GM18870 (cell line): ENCODE measurements around the gene SNAP29.
"Not testable (repeated sequence)": the region's sequence is repeated elsewhere in the genome, so short reads cannot be mapped to it uniquely, and the experiment has no call there.

Experiments
- ATAC-seq: cut with Tn5 transposase; IDR thresholded peaks from one replicate; pipeline ENCODE4 v1.9.1; 2021; ENCODE audit warnings: moderate library complexity; ENCODE audit not compliant: unreplicated experiment

Gene SNAP29

DNA sequence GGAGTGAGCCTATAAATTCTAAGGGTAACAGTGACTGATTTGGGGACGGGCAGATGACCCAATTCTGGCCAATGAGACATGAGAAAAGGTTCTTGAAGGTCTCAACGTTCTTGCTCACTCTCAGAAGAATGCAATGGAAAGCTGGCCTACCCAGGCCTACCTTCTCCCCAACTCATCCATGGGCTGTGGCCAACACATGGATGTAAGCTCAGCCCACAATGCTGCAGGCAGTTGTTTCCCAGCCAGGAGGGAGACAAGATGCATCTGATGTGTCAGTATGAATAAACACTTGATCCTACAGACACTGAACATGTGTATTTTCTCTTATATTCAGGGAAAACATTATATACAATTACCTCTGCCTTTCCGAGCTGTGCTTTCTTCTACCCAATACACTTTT lies 24.6 kb upstream of the SNAP29 start:
- ATAC-seq: no peak

DNA sequence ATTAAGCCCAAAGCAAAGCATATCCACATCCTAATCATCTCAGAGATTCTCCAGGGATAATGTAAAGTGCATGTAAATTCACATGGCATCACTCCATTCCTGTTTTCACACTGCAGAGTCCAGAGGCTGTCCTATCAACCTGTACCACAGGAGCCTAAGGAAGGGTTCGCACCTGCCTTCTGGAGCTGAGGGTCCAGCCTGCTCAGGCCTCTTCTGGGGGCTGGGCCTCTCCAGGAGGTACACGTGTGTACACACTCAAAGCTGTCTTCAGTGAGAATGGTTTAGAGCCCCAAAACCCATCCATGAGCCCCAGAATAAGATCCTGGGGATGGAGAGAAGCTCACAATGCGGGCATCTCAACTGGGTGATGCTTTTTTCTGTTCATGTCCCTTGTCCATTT lies 24.1 kb upstream of the SNAP29 start:
- ATAC-seq: no peak

DNA sequence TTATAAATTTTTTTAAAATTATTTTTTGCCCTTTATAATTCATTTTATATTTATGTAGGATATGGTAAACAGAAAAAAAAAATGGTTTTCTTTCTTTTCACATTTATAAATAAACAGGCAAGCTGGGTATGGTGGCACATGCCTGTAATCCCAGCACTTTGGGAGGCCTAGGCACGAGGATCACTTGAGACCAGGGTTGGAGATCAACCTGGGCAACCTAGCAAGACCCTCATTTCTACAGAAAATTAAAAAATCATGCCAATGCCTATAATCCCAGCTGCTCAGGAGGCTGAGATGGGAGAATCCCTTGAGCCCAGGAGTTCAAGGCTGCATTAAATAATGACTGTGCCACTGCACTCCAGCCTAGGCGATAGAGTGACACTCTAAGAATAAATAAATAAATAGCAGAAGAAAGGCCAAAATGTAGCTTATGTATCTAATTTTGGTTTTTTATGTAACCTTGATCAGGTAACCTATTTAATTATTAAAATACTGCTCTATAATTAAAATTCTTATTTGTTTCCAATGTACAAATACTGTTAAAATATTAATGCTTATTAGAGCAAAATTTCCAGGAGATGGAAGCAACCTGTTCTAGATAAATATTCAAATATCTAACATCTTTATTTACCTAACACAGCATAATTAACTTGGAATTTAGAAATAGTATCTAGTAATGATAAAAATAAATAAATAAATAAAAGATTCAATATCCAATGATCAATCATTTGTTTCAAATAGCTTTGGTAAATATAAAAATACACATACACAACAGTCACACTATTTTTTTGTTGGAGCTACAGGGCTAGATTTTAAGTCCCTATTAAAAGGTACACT lies 21.6 kb upstream of the SNAP29 start:
- ATAC-seq: no peak

DNA sequence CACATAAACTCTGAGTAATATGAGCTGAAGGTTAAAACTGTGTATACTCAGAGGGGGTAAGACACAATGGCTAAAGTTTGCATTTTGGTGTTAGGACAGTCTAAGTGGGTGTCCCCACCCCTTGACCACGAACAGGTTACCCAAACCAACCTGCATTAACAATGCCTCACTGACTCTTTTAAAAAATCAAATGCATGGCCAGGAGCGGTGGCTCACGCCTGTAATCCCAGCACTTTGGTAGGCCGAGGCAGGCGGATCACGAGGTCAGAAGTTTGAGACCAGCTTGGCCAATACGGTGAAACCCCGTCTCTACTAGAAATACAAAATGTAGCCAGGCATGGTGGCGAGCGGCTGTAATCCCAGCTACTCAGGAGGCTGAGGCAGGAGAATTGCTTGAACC lies 19.5 kb upstream of the SNAP29 start:
- not testable (repeated sequence) for ATAC-seq

DNA sequence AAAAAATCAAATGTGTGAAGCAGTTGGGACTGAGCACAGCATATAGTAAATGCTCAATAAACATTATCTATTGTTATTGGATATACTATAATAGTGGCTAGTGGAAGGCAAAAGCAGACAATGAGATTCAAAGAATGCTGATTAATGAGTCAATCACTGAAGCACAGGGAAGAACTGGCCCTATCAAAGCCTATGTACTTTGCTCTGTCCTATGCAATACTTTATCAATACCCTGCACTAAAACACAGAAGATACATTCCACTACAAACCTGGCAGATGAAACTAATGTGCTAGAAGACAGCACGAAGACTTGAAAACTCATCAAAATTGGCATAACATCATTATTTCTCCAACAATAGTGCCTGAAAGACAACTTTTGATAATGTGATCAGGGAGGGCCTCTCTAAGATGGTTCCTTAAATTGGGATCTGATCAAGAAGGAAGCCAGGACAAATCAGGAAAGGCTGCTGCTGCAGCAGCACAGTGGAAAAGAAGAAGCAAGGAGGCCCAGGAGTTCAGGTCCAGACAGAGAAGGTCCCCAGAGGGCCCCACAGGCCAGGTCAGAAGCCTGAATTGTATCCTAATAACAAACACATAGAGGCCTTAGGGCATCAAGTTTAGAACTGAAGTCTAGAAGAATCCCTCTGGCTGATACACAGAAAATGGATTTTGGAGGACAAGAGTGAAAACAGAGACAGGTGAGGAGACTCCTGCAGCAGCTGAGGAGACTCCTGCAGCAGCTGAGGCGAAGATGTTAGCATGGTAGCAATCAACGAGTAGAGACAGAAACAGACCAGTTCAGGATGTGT lies 18.8 kb upstream of the SNAP29 start:
- no peak for ATAC-seq

DNA sequence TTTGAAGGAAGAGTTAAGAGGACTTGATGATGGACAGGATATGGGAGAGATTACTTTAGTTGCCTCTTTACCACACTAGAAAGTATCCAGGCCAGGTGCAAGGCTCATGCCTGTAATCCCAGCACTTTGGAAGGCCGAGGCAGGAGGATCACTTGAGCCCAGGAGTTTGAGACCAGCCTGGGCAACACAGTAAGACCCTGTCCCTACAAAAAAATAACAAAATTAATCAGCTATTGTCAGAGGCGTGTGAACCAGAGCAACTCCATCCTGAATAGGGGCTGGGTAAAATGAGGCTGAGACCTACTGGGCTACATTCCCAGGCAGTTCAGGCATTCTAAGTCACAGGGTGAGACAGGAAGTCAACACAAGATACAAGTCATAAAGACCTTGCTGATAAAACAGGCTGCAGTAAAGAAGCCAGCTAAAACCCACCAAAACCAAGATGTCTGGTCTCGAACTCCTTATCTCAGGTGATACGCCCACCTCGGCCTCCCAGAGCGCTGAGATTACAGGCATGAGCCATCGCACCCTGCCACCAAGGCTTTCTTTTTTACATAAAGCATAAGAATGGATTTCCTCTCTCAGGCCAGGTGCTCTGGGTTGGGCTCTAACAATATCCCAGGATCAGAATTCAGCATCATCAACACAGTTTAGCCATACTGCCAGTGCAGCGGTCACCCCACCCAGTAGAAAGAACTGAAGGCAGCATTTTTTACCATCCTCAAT lies 18.0 kb upstream of the SNAP29 start:
- ATAC-seq: no peak

DNA sequence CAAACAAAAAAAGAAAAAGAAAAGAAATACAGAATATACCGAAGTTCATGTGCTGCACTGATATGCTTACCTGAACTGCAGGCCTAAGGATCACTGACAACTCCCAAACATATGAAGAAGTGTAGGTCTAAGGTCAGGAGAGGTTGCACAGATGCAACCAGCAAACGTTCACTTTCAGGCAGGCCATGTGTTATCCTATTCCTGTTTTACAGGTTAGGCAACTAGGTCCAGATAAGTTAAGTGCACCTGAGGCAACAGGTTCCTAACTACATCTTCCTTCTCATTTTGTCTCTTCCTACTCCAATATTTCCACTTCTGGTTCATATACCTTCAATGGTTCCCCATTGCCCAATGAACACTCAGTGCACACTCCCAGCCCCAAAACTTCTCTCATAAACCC lies 15.3 kb upstream of the SNAP29 start:
- no peak for ATAC-seq

DNA sequence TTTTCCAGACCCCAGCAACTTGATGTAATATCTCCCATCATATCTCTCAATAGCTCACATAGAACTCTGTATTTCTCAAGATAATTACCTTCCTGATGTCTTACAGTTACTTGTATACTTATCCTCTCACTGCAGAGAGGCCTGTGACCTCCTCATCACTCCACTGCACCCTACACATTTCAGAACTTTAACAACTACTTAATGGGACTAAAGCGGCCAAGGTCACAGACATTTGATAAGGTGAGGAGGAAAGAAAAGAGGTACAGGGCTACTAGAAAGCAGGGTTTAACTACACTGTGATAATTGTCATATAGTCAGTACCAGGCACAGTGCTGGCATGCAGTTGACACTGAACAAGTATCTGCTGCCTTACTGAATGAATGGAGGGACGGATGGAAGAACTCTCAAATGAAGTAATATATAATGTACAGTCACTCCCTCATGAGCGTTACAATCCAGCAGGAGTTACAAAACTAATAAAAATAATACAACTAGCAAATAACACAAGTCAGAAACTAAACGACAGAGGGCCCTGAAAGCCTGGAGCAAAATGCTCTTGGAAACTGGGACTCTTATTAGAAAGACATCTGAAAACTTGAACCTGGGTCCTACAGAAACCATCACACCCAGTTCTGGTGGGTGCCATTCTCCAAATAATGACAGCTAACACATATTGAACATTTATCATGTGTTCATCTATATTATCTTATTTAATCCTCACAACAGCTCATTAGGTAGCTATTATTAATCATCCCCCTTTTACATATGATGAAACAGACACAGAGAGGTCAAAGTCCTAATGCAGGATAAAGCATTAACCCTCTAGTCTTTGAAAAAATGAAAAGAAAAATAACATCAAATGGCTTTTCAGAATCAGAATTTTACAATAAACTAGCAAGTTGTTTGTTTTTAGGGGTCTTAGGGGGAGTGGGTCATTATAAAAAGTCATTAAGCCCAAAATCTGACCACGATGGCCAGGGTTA lies 14.5 kb upstream of the SNAP29 start:
- no peak for ATAC-seq

DNA sequence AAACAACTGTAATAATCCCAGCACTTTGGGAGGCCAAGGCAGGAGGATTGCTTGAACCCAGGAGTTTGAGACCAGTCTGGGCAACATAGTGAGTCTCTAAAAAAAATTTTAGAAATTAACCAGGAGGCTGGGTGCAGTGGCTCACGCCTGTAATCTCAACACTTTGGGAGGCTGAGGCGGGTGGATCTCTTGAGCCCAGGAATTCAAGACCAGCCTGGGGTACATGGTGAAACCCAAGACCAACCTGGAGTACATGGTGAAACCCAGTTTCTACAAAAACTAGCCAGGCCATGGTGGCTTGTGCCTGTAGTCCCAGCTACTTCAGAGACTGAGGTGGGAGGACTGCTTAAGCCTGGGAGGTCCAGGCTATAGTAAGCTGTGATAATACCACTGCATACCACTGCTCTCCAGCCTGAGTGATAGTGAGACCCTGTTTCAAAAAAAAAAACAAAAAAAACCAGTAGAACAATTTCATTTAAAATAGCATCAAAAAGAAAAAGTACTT lies 11.4 kb upstream of the SNAP29 start:
- ATAC-seq: no peak

DNA sequence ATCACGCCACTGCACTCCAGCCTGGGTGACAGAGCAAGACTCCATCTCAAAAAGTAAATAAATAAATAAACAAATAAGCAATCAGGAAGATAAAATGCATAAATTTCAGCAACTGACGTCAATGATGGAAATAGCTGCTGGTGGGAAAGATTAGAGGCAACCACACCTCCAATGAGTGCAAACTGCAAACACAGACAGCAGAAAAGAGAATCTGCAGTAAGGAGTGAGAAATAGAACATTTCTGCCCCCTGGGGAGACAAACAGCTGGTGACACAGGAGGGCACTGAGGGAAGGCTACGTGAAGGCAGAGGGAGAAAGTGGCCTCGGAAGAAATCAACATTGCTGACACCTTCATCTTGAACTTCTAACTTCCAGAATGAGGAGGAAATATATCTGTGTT lies 6.7 kb upstream of the SNAP29 start:
- no peak for ATAC-seq

DNA sequence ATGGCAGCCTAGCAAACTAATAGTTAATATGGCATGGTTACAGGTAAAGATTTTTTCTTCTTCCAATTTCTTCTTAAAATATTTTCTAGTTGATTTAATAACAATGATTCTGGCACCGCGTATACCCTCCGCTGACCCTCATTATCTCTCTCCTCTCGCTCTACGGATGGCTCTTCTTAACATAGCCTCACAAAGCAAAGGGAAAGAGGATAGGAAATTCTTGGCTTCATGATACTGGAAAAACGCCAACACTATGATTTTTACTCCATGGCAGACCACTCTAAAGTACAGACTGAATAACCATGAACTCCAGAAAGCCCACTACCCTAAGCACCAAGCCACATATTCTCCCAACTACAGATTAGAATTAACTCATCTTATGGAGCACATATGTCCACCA lies 6.3 kb upstream of the SNAP29 start:
- no peak for ATAC-seq

DNA sequence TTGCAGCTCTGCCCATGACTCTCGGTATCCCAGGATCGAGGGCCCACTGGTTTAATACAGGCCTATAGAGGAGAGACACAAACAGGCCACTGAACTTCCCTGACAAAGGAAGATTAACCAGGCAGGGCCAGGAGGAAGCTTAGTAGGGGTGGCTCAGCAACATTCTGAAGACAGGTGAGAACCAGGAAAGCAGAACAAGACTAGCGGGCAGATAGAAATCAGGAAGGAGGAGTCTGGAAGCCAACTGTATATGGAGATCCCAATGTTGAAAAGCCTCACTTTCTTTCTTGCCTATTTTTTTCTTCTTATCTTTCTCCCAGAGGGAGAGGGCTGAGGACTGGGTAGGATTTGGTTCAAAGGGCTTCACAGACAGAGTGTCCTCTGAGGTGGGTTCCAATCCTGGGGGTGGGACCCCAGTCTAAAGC lies 5.6 kb upstream of the SNAP29 start:
- ATAC-seq: no peak

DNA sequence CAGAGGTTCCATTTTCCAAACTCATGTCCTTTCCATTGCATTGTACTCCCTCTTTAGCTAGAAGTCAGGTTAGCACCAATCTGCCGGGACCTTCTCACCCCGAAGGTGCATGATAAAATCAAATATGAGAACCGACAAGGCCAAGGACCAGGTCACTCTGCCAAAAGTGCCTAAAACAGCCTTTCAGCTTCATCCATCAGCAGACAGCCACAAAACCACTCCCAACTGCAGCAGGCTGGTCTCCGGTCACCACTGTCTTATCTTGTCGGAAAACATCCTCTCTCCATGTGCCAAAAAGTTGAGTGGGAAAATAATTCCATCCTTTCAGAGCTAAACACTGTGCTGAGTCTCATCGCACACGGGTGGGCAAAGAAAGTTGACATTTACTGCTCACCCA lies 1.6 kb upstream of the SNAP29 start:
- ATAC-seq: no peak

DNA sequence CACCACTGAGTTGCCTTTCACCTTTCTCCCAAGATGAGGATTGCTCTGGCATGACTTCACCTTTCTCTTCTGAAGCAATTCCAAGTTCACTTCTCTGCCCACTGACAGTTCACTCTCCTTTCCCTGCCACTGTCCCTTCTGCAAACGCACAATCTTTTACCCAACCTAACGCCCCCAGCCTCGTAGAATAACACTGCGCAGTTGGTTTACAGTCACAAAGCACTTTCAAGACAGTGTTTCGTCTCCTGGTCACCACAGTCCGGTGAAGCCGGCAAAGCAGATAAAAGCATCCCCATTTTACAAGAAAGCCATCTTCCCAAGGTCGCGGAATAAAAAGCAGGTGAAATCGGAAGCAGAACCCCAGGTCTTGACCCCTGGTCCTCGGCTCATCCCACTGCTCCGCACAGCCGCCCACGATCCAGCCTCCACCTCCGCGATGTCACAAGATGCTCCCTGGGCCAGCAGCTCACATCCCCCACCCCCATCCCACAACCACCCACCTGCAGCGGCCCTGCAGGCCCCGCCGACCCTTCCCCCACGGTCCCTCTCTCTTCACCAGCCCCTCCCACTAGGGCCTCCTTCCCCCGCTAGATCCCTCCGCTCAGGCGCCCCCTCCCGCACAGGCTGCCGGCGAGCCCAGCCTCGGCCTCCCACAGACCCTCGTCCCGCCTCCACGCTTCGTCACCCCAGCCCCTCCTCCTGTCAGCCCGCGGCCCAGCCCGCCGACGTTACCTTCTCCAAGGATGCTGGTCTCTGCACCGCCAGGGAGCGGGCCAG lies 781 bp upstream of the SNAP29 start:
- ATAC-seq: peak; percentile 47

DNA sequence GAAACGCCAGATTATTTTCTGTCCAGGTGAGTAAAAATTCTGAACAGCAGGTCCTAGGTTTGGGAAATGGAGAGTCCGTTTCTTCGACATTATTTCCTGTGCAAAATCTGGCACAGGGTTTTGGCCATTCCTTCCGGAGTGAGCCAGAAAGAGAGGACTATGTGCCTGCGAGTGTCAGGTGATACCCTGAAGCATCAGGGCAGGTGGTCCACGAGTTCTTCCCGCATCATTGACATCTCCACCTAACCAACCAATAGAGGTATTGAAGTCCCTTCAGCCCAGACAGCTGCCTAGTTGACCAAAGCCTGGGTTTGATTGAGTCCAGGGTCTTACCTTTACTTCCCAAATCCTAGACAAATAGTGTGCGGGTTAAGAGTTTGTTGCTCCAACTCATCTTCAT lies 808 bp downstream of the SNAP29 start:
- ATAC-seq: no peak

DNA sequence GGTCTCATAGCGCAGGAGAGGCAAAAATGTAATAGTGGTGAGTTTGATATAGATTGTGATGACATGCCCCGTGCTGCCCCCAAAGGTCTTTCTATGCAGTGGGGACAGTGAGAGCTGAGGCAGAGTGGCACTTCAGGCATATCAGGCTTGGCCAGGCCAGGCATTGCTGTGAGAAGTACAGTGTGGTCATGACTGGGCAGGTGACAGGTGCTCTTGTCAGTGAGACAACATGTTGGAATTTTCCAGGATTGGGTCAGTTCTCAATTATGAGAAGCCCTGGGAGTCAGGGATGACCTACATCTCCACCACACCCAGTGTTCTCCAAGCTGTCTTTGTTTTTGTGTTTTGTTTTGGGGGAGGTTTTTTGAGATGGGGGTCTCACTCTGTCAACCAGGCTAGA lies 3.7 kb downstream of the SNAP29 start:
- no peak for ATAC-seq

DNA sequence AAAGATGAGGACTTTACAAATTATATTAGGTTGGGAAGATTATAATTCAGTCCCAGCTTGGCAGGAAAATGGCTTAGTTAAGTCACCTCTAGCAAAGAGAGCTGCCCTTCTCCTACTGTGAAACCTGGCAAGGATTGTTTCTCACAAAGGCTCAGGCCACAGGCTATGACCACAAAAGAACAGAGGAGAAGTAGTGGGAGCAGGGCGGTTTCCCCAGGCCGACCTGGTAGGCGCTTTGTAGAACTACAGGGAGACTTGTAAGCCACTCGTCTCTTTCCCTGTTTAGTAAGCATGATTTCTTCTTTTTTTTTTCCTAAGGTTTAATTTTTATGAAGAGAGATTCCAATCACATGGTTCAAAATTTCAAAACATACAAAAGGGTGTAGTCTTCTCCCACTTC lies 4.6 kb downstream of the SNAP29 start:
- ATAC-seq: no peak

DNA sequence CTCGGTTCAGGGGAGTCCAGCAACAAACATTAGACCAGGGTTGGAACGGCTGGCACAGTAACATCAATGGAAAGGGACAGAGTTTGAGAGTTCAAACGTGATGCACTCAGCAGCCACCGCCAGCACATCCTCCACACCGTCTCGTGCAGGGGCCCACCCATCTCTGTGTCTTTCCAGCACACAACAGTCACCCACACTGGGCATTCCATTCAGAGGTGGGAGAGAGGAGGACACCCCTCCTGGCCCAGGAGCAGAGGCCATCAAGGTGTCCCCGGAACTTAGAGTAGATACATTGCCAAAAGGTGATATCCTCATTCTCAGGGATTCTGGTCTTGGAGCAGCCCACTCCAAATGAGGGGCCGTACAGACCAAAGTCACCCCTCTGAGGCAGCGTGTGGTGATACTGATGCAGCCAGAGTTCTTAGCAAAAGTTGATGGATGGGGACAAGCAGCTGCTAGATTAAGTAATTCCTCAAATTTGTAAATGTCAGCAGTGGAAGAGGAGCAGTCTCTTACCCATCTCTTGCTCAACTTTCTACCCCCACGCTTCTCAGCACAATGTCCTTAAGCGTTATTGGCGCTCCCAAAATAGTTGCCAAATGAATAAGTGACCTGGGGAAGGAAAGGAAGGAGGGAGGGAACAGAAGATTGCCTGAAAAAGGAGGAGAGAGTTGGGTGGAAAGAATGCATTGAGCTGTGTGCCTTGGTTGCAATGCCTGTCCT lies 5.5 kb downstream of the SNAP29 start:
- ATAC-seq: no peak

DNA sequence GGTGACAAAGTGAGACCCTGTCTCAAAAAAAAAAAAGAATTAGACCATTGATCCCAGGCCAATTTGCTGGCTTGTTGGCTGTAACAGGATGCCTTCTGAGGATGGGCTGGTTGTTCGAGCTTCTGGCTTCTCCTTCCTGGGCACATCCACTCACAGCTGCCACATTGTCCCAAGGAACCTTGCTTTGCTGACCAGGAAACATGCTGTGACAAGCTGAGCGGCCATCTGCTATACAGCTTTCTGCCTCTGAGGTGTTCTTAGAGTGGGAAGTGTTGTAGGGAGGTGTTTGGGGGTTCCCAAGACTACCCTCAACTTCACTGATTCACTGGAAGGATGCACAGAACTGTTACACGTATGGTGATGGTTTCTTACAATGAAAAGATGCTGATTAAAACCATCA lies 6.5 kb downstream of the SNAP29 start:
- ATAC-seq: no peak
